Heart right ventricle (tissue), 16 donors: ENCODE data around the gene HSPA9. TPM values are rescaled to one million over a fixed set of nuclear protein-coding genes. Genes with fewer than 3 reads are reported as not detected.
"Not testable (repeated sequence)": the region's sequence is repeated elsewhere in the genome, so short reads cannot be mapped to it uniquely, and the experiment has no call there.

Source experiments
- ATAC-seq, 8 donors: fragments of 200-7000 bp; cut with Tn5 transposase; one replicate each; pipeline ENCODE4 v1.9.1; 2020; ENCODE audit warnings: mild to moderate bottlenecking in 8 of 8, moderate library complexity in 8 of 8, moderate number of reproducible peaks in 1 of 8
- DNase-seq, 2 donors: peaks; one replicate each; pipeline ENCODE4 v3.0.0-alpha.2; 2020
- H3K27ac ChIP-seq, 10 donors: fragments of 200-600 bp; sonication (generic) in 2 of 10; one replicate each; pipeline versions ENCODE4 v1.5.0 to v1.8.0; 2020 to 2022; ENCODE audit warnings: mild to moderate bottlenecking in 3 of 10
- H3K27me3 ChIP-seq, 7 donors: fragments of 200-600 bp; one replicate each; pipeline ENCODE4 v1.8.0; 2021 to 2022; ENCODE audit warnings: mild to moderate bottlenecking in 2 of 7
- H3K36me3 ChIP-seq, 9 donors: fragments of 200-600 bp; sonication (generic) in 1 of 9; one replicate each; pipeline versions ENCODE4 v1.5.0 to v1.8.0; 2020 to 2022; ENCODE audit warnings: mild to moderate bottlenecking in 2 of 9
- H3K4me1 ChIP-seq, 9 donors: fragments of 200-600 bp; sonication (generic) in 1 of 9; one replicate each; pipeline versions ENCODE4 v1.5.0 to v1.8.0; 2020 to 2022; ENCODE audit warnings: mild to moderate bottlenecking in 4 of 9
- H3K4me3 ChIP-seq, 10 donors: fragments of 200-600 bp; sonication (generic) in 2 of 10; one replicate each; pipeline versions ENCODE4 v1.5.0 to v1.8.0; 2020 to 2022; ENCODE audit warnings: mild to moderate bottlenecking in 7 of 10, moderate library complexity in 2 of 10
- H3K9me3 ChIP-seq, 11 donors: fragments of 200-600 bp in 10 of 11; sonication (generic) in 2 of 11; one replicate each; pipeline versions ENCODE4 v1.5.0 to v1.8.0; 2013 to 2022; ENCODE audit warnings: mild to moderate bottlenecking in 2 of 11, control low read depth in 1 of 11, moderate library complexity in 1 of 11
- WGBS, 2 donors: extraction: QIAGEN DNeasy Blood & Tissue Kit; methylation state at CpG; one replicate each; pipeline ENCODE4 v1.1.7; 2013; ENCODE audit warnings: inconsistent platforms in 1 of 2; 5-methylcytosine and 5-hydroxymethylcytosine counted together
- intact Hi-C, 10 donors: fragments of 100-400 bp; cut with DNase I; formaldehyde crosslinking; loops; one replicate each; pipeline versions ENCODE4 v1.11.1 to v1.14.2; 2022
- polyA plus RNA-seq, 2 donors: library from polyadenylated mRNA; stranded (reverse); fragments of 200-250 nt; gene quantifications; one replicate each; pipeline ENCODE4 v1.2.3, GENCODE V29; 2013
- total RNA-seq, 10 donors: library from RNA; stranded (reverse); fragmentation: NEBNext Ultra II Directional in 3 of 10; extraction: Animal tissue kit (Norgen Biotek cat#: 25700) in 3 of 10; gene quantifications; one replicate each; pipeline versions ENCODE4 v1.2.1 to v1.2.4, GENCODE V29; 2021 to 2023
- TF ChIP-seq, protein P1 (sequence below), 9 donors: fragments of 200-600 bp; sonication (generic) in 2 of 9; IDR thresholded peaks; one replicate each; pipeline versions ENCODE4 v1.5.0 to v1.8.0; 2021 to 2022; ENCODE audit warnings: antibody characterized with exemption in 9 of 9, mild to moderate bottlenecking in 5 of 9, moderate library complexity in 1 of 9
- donor health status: Arrhythmogenic right ventricular cardiomyopathy.
- donor health status: ischemic (EF 13 %, LVEDD 7.1; RV severe dilation, severe dysfunction).
- donor health status: healthy with polysubstance abuse.
- donor health status: DM: no; HTN: yes; CAD: no.
- donor health status: DM: no; HTN: no; CAD: no.
- donor health status: ischemic (EF 25% LVEDD 6.9; RV normal size, moderate dysfunction).
- donor health status: ischemic (EF 25% LVEDD 5.7; RV mildly dilated, moderate dysfunction).
- donor health status: healthy.
- donor health status: DM: yes; HTN: yes; CAD: no.
- donor health status: Ischemic cardiomyopathy.
- donor health status: ischemic (EF 35%, LVEDD 5.7; RV mildly dilated, moderate dysfunction).
- donor health status: nonischemic (EF 11% LVEDD 7.7; RV severe dilation, severe dysfunction).
- donor health status: DM: yes; HTN: yes; CAD: no.
- donor health status: PGD.
- donor health status: ischemic (EF 29% LVEDD 5.4; RV normal size, mild dysfunction).
- donor health status: nonischemic (EF 23%, LVEDD 6.1; RV moderate dilation, normal function).

The HSPA9 gene
- total and polyA plus RNA-seq, 12 donors: 82.9 to 415 (median 315) TPM

DNA sequence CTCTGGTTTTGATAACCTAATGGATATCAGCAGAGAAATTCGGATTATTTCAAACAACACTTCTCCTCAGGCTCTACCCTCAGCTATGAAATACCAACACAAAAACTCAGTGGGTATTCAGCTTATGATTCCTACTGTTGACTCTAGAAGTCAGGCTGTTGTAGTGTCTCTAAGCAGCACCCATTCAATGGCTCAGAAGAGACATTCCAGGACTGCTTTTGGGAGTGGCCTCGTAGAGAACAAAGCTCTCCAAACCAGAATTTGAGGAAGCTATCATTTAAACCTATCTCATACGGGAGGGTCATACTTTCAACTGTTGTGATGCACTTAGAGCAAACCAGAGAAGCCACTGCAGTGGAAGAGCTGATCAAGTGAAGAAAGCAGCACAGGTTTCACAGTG, 66.2 kb downstream of the HSPA9 start:
- Histone ChIP-seq H3K27me3 (no peaks in the 10 kb centered on the region), H3K9me3 (no peaks in the 10 kb centered on the region), H3K36me3 (peaks cover 0 to 84% (median 37%) of the 10 kb centered on the region in 9 donors), H3K4me1 (peaks cover 0 to 19% (median 12%) of the 10 kb centered on the region in 9 donors), H3K27ac (no peak overlapping the region), H3K4me3 (no peak overlapping the region)
- peak in 1 of 8 donors; percentile 36 for ATAC-seq
- TF ChIP-seq, protein P1, sequence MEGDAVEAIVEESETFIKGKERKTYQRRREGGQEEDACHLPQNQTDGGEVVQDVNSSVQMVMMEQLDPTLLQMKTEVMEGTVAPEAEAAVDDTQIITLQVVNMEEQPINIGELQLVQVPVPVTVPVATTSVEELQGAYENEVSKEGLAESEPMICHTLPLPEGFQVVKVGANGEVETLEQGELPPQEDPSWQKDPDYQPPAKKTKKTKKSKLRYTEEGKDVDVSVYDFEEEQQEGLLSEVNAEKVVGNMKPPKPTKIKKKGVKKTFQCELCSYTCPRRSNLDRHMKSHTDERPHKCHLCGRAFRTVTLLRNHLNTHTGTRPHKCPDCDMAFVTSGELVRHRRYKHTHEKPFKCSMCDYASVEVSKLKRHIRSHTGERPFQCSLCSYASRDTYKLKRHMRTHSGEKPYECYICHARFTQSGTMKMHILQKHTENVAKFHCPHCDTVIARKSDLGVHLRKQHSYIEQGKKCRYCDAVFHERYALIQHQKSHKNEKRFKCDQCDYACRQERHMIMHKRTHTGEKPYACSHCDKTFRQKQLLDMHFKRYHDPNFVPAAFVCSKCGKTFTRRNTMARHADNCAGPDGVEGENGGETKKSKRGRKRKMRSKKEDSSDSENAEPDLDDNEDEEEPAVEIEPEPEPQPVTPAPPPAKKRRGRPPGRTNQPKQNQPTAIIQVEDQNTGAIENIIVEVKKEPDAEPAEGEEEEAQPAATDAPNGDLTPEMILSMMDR (IDR thresholded peaks at IDR 0.05): no peak
- intact Hi-C loops: no loop called here
- WGBS, 2 donors: 50 to 63% methylated on average over 3 of the region's 3 CpGs
- DNase-seq: no peak

DNA sequence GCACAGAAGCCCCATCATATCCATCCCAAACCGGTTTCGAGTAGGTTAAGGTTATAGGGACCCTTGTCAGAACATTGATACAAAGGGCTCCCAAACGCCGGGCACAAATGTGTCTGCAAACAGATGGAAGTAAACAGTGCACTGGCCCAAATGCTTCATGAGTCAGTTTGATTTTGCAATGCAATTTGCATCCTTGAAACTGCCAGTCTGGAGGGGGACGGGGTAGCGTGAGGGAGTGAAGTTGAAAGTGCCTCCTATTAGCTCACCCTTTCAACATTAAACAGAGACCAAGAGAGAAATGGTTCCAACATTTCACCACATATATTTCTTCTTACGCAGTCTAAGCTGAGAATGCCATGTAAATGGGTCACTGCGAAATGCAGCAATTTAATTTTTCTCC, 67.7 kb downstream of the HSPA9 start:
- H3K27ac ChIP-seq, DNase-seq: not testable (repeated sequence)
- WGBS, 2 donors: 90 to 95% methylated on average over 8 of the region's 8 CpGs

DNA sequence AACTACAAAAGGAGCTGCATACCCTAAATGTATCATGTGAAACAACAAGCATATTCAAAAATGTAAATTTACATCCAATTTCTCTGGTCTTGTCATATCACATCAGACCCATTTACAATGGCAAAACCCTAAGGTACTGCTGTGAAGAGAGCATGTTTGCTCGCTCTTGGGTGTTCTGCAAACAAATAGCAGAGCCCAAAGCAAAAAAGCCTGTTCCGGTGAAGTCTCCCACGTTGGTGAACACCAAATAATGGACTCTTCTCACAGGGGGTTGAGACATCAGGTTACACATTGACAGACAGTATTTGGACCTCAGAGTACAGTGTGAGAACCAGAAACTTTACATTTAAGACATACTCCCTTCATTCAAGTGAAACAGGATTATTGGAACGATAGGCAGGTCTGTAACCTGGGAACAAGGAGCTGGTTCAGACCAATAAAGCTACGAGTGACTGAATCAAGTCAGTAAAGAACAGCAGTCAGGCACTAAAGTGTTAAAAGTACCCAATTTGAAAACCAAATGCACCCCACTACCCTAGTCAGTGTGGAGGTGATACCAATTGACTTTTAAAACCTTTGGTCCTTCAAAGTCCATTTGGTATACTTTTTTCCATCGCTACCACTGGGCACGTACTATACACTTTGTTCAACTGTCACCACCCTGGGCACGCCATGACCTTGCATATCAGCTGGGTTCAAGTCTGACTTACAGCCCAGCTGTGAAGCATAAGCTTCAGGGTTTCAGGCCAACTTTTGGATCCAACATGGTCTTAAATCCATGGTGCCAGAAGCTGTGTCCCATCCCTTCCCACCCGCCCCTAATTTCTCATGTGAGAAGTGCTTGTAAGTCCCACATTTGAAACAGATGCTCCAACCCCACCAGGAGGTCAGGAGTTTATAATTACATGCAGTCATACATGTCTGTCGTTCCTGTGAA, 68.6 kb downstream of the HSPA9 start:
- no peaks in the 10 kb centered on the region for H3K9me3 ChIP-seq
- no peak for DNase-seq
- H3K27me3 ChIP-seq: no peaks in the 10 kb centered on the region
- peaks cover 0 to 61% (median 24%) of the 10 kb centered on the region in 9 donors for H3K36me3 ChIP-seq
- TF ChIP-seq, protein P1 (IDR thresholded peaks at IDR 0.05): no peak
- no peak overlapping the region for H3K4me3 ChIP-seq
- 76 to 79% methylated on average over 10 of the region's 10 CpGs for WGBS, 2 donors
- H3K4me1 ChIP-seq: peaks cover 0 to 28% (median 13%) of the 10 kb centered on the region in 9 donors
- intact Hi-C loops: no loop called here
- H3K27ac ChIP-seq: peak overlapping the region in 1 of 10 donors; percentile 46
- ATAC-seq: no peak

More for the DNA sequence above, 67.7 kb downstream of the HSPA9 start:
- H3K4me3 ChIP-seq, H3K9me3 ChIP-seq, ATAC-seq, H3K27me3 ChIP-seq, intact Hi-C loops: not testable (repeated sequence)
- H3K36me3 ChIP-seq: peaks cover 0 to 69% (median 27%) of the 10 kb centered on the region in 9 donors
- H3K4me1 ChIP-seq: peaks cover 0 to 28% (median 13%) of the 10 kb centered on the region in 9 donors

DNA sequence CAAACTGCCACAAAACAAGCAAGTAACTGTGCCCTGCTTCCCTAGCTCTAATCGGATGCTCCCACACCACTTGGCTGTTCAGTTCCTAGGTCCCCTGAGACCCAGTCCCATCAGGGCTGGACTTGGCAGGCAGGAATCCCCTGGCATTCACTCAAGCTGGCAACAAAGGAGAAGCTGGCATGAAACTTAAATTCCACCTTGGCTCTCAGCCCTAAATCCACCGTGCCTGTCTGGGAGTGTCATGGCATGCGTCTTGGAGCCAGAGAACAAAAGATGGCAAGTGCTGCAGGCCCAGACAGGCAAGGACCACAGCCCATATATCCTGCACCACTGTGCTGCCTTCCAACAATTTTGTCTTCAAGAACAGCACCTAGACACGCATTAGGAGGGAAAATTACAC, 70.4 kb downstream of the HSPA9 start:
- Histone ChIP-seq H3K27me3 (no peaks in the 10 kb centered on the region), H3K4me1 (peaks cover 0 to 28% (median 13%) of the 10 kb centered on the region in 9 donors), H3K36me3 (peaks cover 0 to 42% (median 15%) of the 10 kb centered on the region in 9 donors), H3K4me3 (no peak overlapping the region), H3K27ac (peak overlapping the region in 5 of 10 donors; percentile 43 to 58 (median 50)), H3K9me3 (no peaks in the 10 kb centered on the region)
- intact Hi-C loops: loop anchor here in 6 of 10 donors (1.0 to 5.0 kb wide), 5 partner anchors 12 to 54 kb away; partner anchors contain the start of gene EGR1 (in 2 of the 6)
- peak; percentile 55 to 86 (median 76) for ATAC-seq
- peak; percentile 29 to 60 for DNase-seq
- WGBS, 2 donors: 31 to 34% methylated on average over 4 of the region's 4 CpGs
- TF ChIP-seq, protein P1 (IDR thresholded peaks at IDR 0.05): no peak

Other genes starting within 250 kb of the HSPA9 start
- gene CDC25C, start 243.6 kb downstream of the HSPA9 start, total RNA-seq: under 1 TPM in 5 of 10 donors, not detected in 5; 0.13 to 0.74 (median 0.38) TPM
- under 1 TPM in 1 of 2 donors, not detected in 1; 0.03 TPM for gene CDC25C, start 243.6 kb downstream of the HSPA9 start, polyA plus RNA-seq
- gene FAM53C, start 237.1 kb downstream of the HSPA9 start, total RNA-seq: 10 to 100 TPM; 20.4 to 29.9 (median 25.1) TPM
- gene FAM53C, start 237.1 kb downstream of the HSPA9 start, polyA plus RNA-seq: 10 to 100 TPM in 1 of 2 donors, 1 to 10 TPM in 1; 8.8 to 14.9 TPM
- 10 to 100 TPM; 31.9 to 57.3 (median 48.3) TPM for gene KDM3B, start 222.7 kb downstream of the HSPA9 start, total RNA-seq
- 10 to 100 TPM; 11.9 to 22.4 TPM for gene KDM3B, start 222.7 kb downstream of the HSPA9 start, polyA plus RNA-seq
- gene REEP2, start 136.3 kb downstream of the HSPA9 start, total RNA-seq: 10 to 100 TPM in 2 of 10 donors, 1 to 10 TPM in 8; 2.0 to 17.3 (median 8.0) TPM
- 10 to 100 TPM in 1 of 2 donors, 1 to 10 TPM in 1; 2.3 to 10.8 TPM for gene REEP2, start 136.3 kb downstream of the HSPA9 start, polyA plus RNA-seq
- 100 to 1,000 TPM in 1 of 10 donors, 10 to 100 TPM in 8, 1 to 10 TPM in 1; 5.2 to 164 (median 40.8) TPM for gene EGR1, start 109.9 kb downstream of the HSPA9 start, total RNA-seq
- 10 to 100 TPM; 10.8 to 14.5 TPM for gene EGR1, start 109.9 kb downstream of the HSPA9 start, polyA plus RNA-seq
- gene ETF1, start 32.2 kb downstream of the HSPA9 start, total RNA-seq: 100 to 1,000 TPM in 1 of 10 donors, 10 to 100 TPM in 9; 73.5 to 113 (median 83.9) TPM
- 10 to 100 TPM; 17.9 to 52.3 TPM for gene ETF1, start 32.2 kb downstream of the HSPA9 start, polyA plus RNA-seq
- gene CTNNA1, start 178.0 kb upstream of the HSPA9 start, total RNA-seq: 100 to 1,000 TPM; 337 to 416 (median 382) TPM
- gene CTNNA1, start 178.0 kb upstream of the HSPA9 start, polyA plus RNA-seq: 100 to 1,000 TPM; 128 to 213 TPM